Thyroid gland (tissue), 4 donors: ENCODE results near the gene PROB1. TPM values are rescaled to one million over a fixed set of nuclear protein-coding genes. Genes with fewer than 3 reads are reported as not detected.
A peak's percentile ranks its signal among the peaks of the same experiment; 100 is the strongest.

Source experiments
- DNase-seq, 2 donors: peaks; one replicate each; pipeline ENCODE4 v3.0.0-alpha.2; 2019
- H3K27ac ChIP-seq, 3 donors: fragments of 200-600 bp; sonication (generic); 1 replicate in 2 of 3; 2 replicates in 1 of 3; pipeline ENCODE4 v1.5.1; 2016 to 2019; ENCODE audit warnings: mild to moderate bottlenecking in 1 of 3, moderate library complexity in 1 of 3
- H3K27me3 ChIP-seq: fragments of 200-600 bp; sonication (generic); one replicate; pipeline ENCODE4 v1.5.1; 2019
- H3K36me3 ChIP-seq, 2 donors: fragments of 200-600 bp; sonication (generic); one replicate each; pipeline ENCODE4 v1.5.1; 2016 to 2019
- H3K4me1 ChIP-seq, 2 donors: fragments of 200-600 bp; sonication (generic); one replicate each; pipeline ENCODE4 v1.5.1; 2017 to 2019
- H3K4me3 ChIP-seq, 3 donors: fragments of 200-600 bp; sonication (generic); replicated peaks in 1 of 3; 1 replicate in 2 of 3; 2 replicates in 1 of 3; pipeline ENCODE4 v1.5.1; 2016; ENCODE audit warnings: mild to moderate bottlenecking in 1 of 3
- H3K9me3 ChIP-seq: fragments of 200-600 bp; sonication (generic); one replicate; pipeline ENCODE4 v1.5.1; 2017
- CTCF ChIP-seq, 6 experiments: fragments of 200-600 bp in 3 of 6; fragments of 450-650 bp in 3 of 6; sonication (generic) in 3 of 6; IDR thresholded peaks; one replicate each; pipeline ENCODE4 v1.5.1; 2016 to 2019; ENCODE audit warnings: antibody characterized with exemption in 6 of 6, mild to moderate bottlenecking in 2 of 6, inconsistent platforms in 1 of 6, moderate library complexity in 1 of 6
- POLR2A ChIP-seq, 2 donors: fragments of 450-650 bp; IDR thresholded peaks; one replicate each; pipeline ENCODE4 v1.6.1; 2017; ENCODE audit warnings: antibody characterized with exemption in 2 of 2, mild to moderate bottlenecking in 2 of 2, moderate library complexity in 1 of 2
- WGBS, 2 donors: methylation state at CpG; one replicate each; pipeline ENCODE4 v1.1.5; 2017; 5-methylcytosine and 5-hydroxymethylcytosine counted together
- intact Hi-C: fragments of 100-400 bp; cut with DNase I; formaldehyde crosslinking; loops from one replicate; pipeline ENCODE4 v1.15.1; 2023
- total RNA-seq, 4 donors: library from RNA; depleted of rRNA; stranded (reverse); fragments of >200 nt; gene quantifications; one replicate each; pipeline ENCODE4 v1.2.3, GENCODE V29; 2016

The PROB1 gene
- total RNA-seq, 4 donors from 2014 or later: 1.6 to 4.2 (median 1.9) TPM

DNA sequence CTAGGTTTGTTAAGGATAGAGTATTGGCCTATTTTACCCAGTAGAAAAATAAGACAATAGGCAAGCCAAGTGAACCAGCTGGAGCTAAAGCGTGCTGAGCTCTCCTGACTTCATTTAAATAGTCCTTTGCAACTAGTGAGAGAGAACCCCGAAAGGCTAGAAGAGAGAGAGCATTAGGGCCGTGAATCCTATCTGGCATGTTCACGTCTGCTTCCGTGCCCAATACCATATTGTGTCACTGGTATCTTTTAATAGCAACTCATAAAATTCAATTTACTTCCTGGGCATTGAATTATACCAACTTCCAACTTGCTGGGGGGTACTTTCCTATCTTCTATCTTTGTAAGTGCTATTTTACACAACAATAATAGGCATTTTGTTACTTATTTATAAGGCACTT is 30.6 kb upstream of the PROB1 start:
- H3K27me3 ChIP-seq: no peaks in the 10 kb centered on the region
- 92 to 96% methylated on average over 5 of the region's 5 CpGs for WGBS, 2 donors
- H3K36me3 ChIP-seq: peaks cover 0 to 14% of the 10 kb centered on the region in 2 donors
- H3K4me3 ChIP-seq: no peak overlapping the region
- H3K27ac ChIP-seq: no peak overlapping the region
- TF ChIP-seq CTCF (IDR thresholded peaks at IDR 0.05) (no peak), POLR2A (IDR thresholded peaks at IDR 0.05) (no peak)
- no peak for DNase-seq
- intact Hi-C loops: loop anchor here (10.0 kb wide), 1 partner anchor 339 kb away; no protein-coding TSS in a partner anchor
- no peaks in the 10 kb centered on the region for H3K9me3 ChIP-seq
- no peaks in the 10 kb centered on the region for H3K4me1 ChIP-seq

- intact Hi-C loops: loop anchor here (2.0 to 10.0 kb wide), 2 partner anchors 92 to 342 kb away; no protein-coding TSS in a partner anchor
- no peaks in the 10 kb centered on the region for H3K9me3 ChIP-seq
- H3K27ac ChIP-seq: no peak overlapping the region
- H3K4me1 ChIP-seq: peaks cover 10 to 13% of the 10 kb centered on the region in 2 donors
- peaks cover 0 to 9% of the 10 kb centered on the region in 2 donors for H3K36me3 ChIP-seq
- no peak overlapping the region for H3K4me3 ChIP-seq
- peak in 1 of 2 donors; percentile 18 for DNase-seq
- peak in 5 of 6 experiments; percentile 49 to 92 (median 83) for TF ChIP-seq CTCF (IDR thresholded peaks at IDR 0.05)
- TF ChIP-seq POLR2A (IDR thresholded peaks at IDR 0.05): no peak
- WGBS, 2 donors: 46 to 47% methylated on average over 5 of the region's 5 CpGs
- H3K27me3 ChIP-seq: no peaks in the 10 kb centered on the region
These were observed 27.5 kb upstream of the PROB1 start for GRCh38 chr5:139422307-139422893.

- Histone ChIP-seq H3K36me3 (no peaks in the 10 kb centered on the region), H3K4me1 (peaks cover 27 to 33% of the 10 kb centered on the region in 2 donors), H3K4me3 (no peak overlapping the region), H3K9me3 (no peaks in the 10 kb centered on the region), H3K27me3 (no peaks in the 10 kb centered on the region), H3K27ac (no peak overlapping the region)
- WGBS, 2 donors: 80 to 81% methylated on average over 9 of the region's 9 CpGs
- DNase-seq: no peak
- TF ChIP-seq CTCF (IDR thresholded peaks at IDR 0.05): no peak
- no peak for TF ChIP-seq POLR2A (IDR thresholded peaks at IDR 0.05)
- intact Hi-C loops: loop anchor here (10.0 kb wide), 1 partner anchor 345 kb away; no protein-coding TSS in a partner anchor
These were observed 24.6 kb upstream of the PROB1 start for GRCh38 chr5:139419226-139420192.

DNA sequence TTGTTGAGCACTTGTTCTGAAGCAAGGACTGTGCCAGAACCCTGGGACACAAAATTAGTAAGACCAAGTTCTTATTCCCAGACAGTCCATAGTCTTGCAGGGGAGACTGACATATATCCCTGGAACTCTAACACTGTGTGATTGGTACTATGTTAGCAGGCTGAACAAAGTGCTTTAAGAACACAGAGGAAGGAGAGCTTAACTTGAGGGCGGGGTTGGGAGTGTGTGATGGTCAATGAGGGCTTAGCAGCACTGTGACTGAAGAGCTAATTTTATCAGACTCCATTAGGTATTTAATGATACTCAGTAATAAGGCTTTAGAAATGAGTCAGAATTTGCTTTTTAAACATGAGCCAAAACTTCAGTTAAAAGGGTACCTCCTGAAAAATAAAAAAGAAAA is 23.9 kb upstream of the PROB1 start:
- intact Hi-C loops: no loop called here
- TF ChIP-seq POLR2A (IDR thresholded peaks at IDR 0.05) (no peak), CTCF (IDR thresholded peaks at IDR 0.05) (no peak)
- Histone ChIP-seq H3K4me1 (peaks cover 27 to 33% of the 10 kb centered on the region in 2 donors), H3K9me3 (no peaks in the 10 kb centered on the region), H3K27ac (peak overlapping the region in 2 of 3 donors; percentile 47 to 57), H3K27me3 (no peaks in the 10 kb centered on the region), H3K4me3 (no peak overlapping the region), H3K36me3 (no peaks in the 10 kb centered on the region)
- 90 to 93% methylated on average over 1 of the region's 1 CpG for WGBS, 2 donors
- no peak for DNase-seq
